Naive thymus-derived CD8-positive, alpha-beta T cell (primary cell): Measurements from ENCODE around the gene ANKRD65. TPM values are rescaled to one million over a fixed set of nuclear protein-coding genes. Genes with fewer than 3 reads are reported as not detected.
"Not testable (repeated sequence)": the region's sequence is repeated elsewhere in the genome, so short reads cannot be mapped to it uniquely, and the experiment has no call there.

ENCODE experiments used
- ATAC-seq, 2 donors: fragments of 150-1000 bp; cut with Tn5 transposase in 1 of 2; sonication (Bioruptor Pico), chemical (Tn5 transposase) in 1 of 2; 1 replicate in 1 of 2; 2 replicates in 1 of 2; pipeline ENCODE4 v1.10.0; 2021; ENCODE audit warnings: mild to moderate bottlenecking in 2 of 2, moderate library complexity in 2 of 2
- POLR2A ChIA-PET: fragments of 350-600 bp; sonication (Branson Sonifier 250); formaldehyde crosslinking; loops from one replicate; lab custom pipeline; 2021; ENCODE audit warnings: antibody characterized with exemption; lab: Charles Lee
- DNase-seq, 10 donors: peaks; one replicate each; pipeline versions ENCODE4 v3.0.0 to v3.0.0-alpha.2; 2020 to 2022
- H3K27ac Mint-ChIP-seq, 10 donors: one replicate each; pipeline ENCODE4 v1.8.0; 2020 to 2022; ENCODE audit warnings: mild to moderate bottlenecking in 10 of 10, mixed read lengths in 10 of 10, moderate library complexity in 4 of 10, inconsistent platforms in 1 of 10
- H3K27me3 Mint-ChIP-seq, 5 donors: one replicate each; pipeline ENCODE4 v1.8.0; 2021 to 2022; ENCODE audit warnings: mixed read lengths in 5 of 5
- H3K36me3 Mint-ChIP-seq, 3 donors: one replicate each; pipeline ENCODE4 v1.8.0; 2020 to 2022; ENCODE audit warnings: mixed read lengths in 3 of 3, mild to moderate bottlenecking in 2 of 3, inconsistent platforms in 1 of 3
- H3K4me1 Mint-ChIP-seq, 4 donors: one replicate each; pipeline ENCODE4 v1.8.0; 2021 to 2022; ENCODE audit warnings: mixed read lengths in 4 of 4
- H3K4me3 Mint-ChIP-seq, 10 donors: one replicate each; pipeline ENCODE4 v1.8.0; 2020 to 2022; ENCODE audit warnings: mild to moderate bottlenecking in 10 of 10, mixed read lengths in 10 of 10, moderate library complexity in 6 of 10, inconsistent platforms in 1 of 10
- H3K9me3 Mint-ChIP-seq, 9 donors: one replicate each; pipeline ENCODE4 v1.8.0; 2020 to 2022; ENCODE audit warnings: mixed read lengths in 9 of 9, mild to moderate bottlenecking in 3 of 9, inconsistent platforms in 1 of 9, moderate library complexity in 1 of 9
- polyA plus RNA-seq, 3 donors: library from polyadenylated mRNA; unstranded; fragments of 300-500 nt; fragmentation: Illumina TruSeq; gene quantifications; one replicate each; pipeline ENCODE4 v1.2.3, GENCODE V29; 2021
- total RNA-seq, 8 experiments: library from RNA in 2 of 8; stranded (reverse) in 2 of 8; gene quantifications; one replicate each; pipeline ENCODE4 v1.2.3 and lab custom pipeline; 2021 to 2026

Gene ANKRD65
- total and polyA plus RNA-seq, 5 experiments from 2014 or later, result not detected

GRCh38 chr1:1403653-1404052, 17.4 kb downstream of the ANKRD65 start:
- peaks cover 0 to 48% (median 10%) of the 10 kb centered on the region in 3 donors for H3K36me3 Mint-ChIP-seq
- no peaks in the 10 kb centered on the region for H3K27me3 Mint-ChIP-seq
- POLR2A ChIA-PET, result no interaction called here
- DNase-seq, result no peak
- ATAC-seq, result no peak
- H3K9me3 Mint-ChIP-seq, result no peaks in the 10 kb centered on the region
- H3K4me3 Mint-ChIP-seq, result peak overlapping the region in 6 of 10 donors; percentile 24 to 66 (median 62)
- peaks cover 16 to 60% (median 53%) of the 10 kb centered on the region in 4 donors for H3K4me1 Mint-ChIP-seq
- peak overlapping the region in 6 of 10 donors; percentile 30 to 83 (median 64) for H3K27ac Mint-ChIP-seq

- POLR2A ChIA-PET, result interaction anchor here (0.6 to 0.7 kb wide), 2 partner anchors 26 to 30 kb away, joined by 3 to 4 read pairs; no protein-coding TSS in a partner anchor
- not testable (repeated sequence) for DNase-seq, ATAC-seq, H3K9me3 Mint-ChIP-seq, H3K27me3 Mint-ChIP-seq
- peak overlapping the region in 3 of 10 donors; percentile 11 to 83 (median 77) for H3K27ac Mint-ChIP-seq
- peak overlapping the region in 2 of 10 donors; percentile 54 to 65 for H3K4me3 Mint-ChIP-seq
- peaks cover 0 to 51% (median 10%) of the 10 kb centered on the region in 3 donors for H3K36me3 Mint-ChIP-seq
- H3K4me1 Mint-ChIP-seq, result peaks cover 18 to 62% (median 53%) of the 10 kb centered on the region in 4 donors
These were observed 18.1 kb downstream of the ANKRD65 start for GRCh38 chr1:1402901-1403392.

GRCh38 chr1:1402072-1402900, 18.8 kb downstream of the ANKRD65 start:
- Mint-ChIP-seq H3K36me3 (peaks cover 0 to 56% (median 13%) of the 10 kb centered on the region in 3 donors), H3K9me3 (no peaks in the 10 kb centered on the region), H3K4me3 (peak overlapping the region in 8 of 10 donors; percentile 30 to 87 (median 60)), H3K4me1 (peaks cover 16 to 66% (median 56%) of the 10 kb centered on the region in 4 donors), H3K27me3 (no peaks in the 10 kb centered on the region), H3K27ac (peak overlapping the region in 7 of 10 donors; percentile 55 to 87 (median 71))
- POLR2A ChIA-PET, result interaction anchor here (0.6 to 5.9 kb wide), 4 partner anchors 17 to 30 kb away, joined by 3 to 69 read pairs (median 4); partner anchors contain the start of gene AURKAIP1
- DNase-seq, result peak in 2 of 10 donors; percentile 33
- no peak for ATAC-seq

- no peaks in the 10 kb centered on the region for H3K27me3 Mint-ChIP-seq
- peak overlapping the region in 8 of 10 donors; percentile 54 to 88 (median 68) for H3K4me3 Mint-ChIP-seq
- H3K27ac Mint-ChIP-seq, result peak overlapping the region in 8 of 10 donors; percentile 62 to 96 (median 74)
- POLR2A ChIA-PET, result interaction anchor here (0.6 to 5.9 kb wide), 3 partner anchors 16 to 33 kb away, joined by 3 to 69 read pairs (median 3); partner anchors contain the start of gene AURKAIP1
- H3K36me3 Mint-ChIP-seq, result peaks cover 0 to 63% (median 13%) of the 10 kb centered on the region in 3 donors
- H3K9me3 Mint-ChIP-seq, result no peaks in the 10 kb centered on the region
- peaks cover 16 to 67% (median 55%) of the 10 kb centered on the region in 4 donors for H3K4me1 Mint-ChIP-seq
- DNase-seq, result no peak
- ATAC-seq, result no peak
These were observed 19.5 kb downstream of the ANKRD65 start for GRCh38 chr1:1401457-1402010.

GRCh38 chr1:1400576-1401456, 20.3 kb downstream of the ANKRD65 start:
- ATAC-seq (no peak), DNase-seq (no peak)
- POLR2A ChIA-PET, result interaction anchor here (1.0 to 5.9 kb wide), 6 partner anchors 24 to 104 kb away, joined by 3 to 69 read pairs (median 5); partner anchors contain the start of gene AURKAIP1
- H3K27me3 Mint-ChIP-seq, result no peaks in the 10 kb centered on the region
- peaks cover 14 to 63% (median 48%) of the 10 kb centered on the region in 4 donors for H3K4me1 Mint-ChIP-seq
- peak overlapping the region; percentile 31 to 96 (median 92) for H3K27ac Mint-ChIP-seq
- peaks cover 0 to 62% (median 13%) of the 10 kb centered on the region in 3 donors for H3K36me3 Mint-ChIP-seq
- no peaks in the 10 kb centered on the region for H3K9me3 Mint-ChIP-seq
- peak overlapping the region; percentile 84 to 95 (median 88) for H3K4me3 Mint-ChIP-seq

- ATAC-seq, result no peak
- Mint-ChIP-seq H3K9me3 (no peaks in the 10 kb centered on the region), H3K27me3 (no peaks in the 10 kb centered on the region), H3K27ac (peak overlapping the region; percentile 83 to 96 (median 92)), H3K4me3 (peak overlapping the region; percentile 84 to 95 (median 88)), H3K4me1 (peaks cover 17 to 63% (median 48%) of the 10 kb centered on the region in 4 donors), H3K36me3 (peaks cover 0 to 62% (median 13%) of the 10 kb centered on the region in 3 donors)
- DNase-seq, result no peak
- POLR2A ChIA-PET, result interaction anchor here (0.8 to 5.9 kb wide), 15 partner anchors 7 to 380 kb away, joined by 3 to 69 read pairs (median 5); partner anchors contain the start of genes AURKAIP1, MRPL20 and UBE2J2
These were observed 21.1 kb downstream of the ANKRD65 start for GRCh38 chr1:1399872-1400575.

GRCh38 chr1:1399187-1399871, 21.7 kb downstream of the ANKRD65 start, which contains the start of gene CCNL2:
Gene CCNL2 (minus strand): TSS chr1:1399335. CDS start chr1:1399306, 29 bp downstream.
- Mint-ChIP-seq H3K36me3 (peaks cover 0 to 63% (median 13%) of the 10 kb centered on the region in 3 donors), H3K27ac (peak within 1 kb of the TSS; percentile 85 to 96 (median 92)), H3K9me3 (no peaks in the 10 kb centered on the region), H3K4me1 (peaks cover 17 to 60% (median 50%) of the 10 kb centered on the region in 4 donors), H3K27me3 (no peaks in the 10 kb centered on the region), H3K4me3 (peak within 1 kb of the TSS; percentile 86 to 95 (median 89))
- POLR2A ChIA-PET, result interaction anchor here (0.5 to 5.9 kb wide), 21 partner anchors 8 to 381 kb away, joined by 3 to 69 read pairs (median 5); partner anchors contain the start of genes AURKAIP1, CDK11A, MIB2 and MRPL20
- peak; percentile 93 to 95 for ATAC-seq
- DNase-seq, result peak; percentile 97 to 99 (median 99)

- no peaks in the 10 kb centered on the region for H3K9me3 Mint-ChIP-seq
- peaks cover 0 to 66% (median 13%) of the 10 kb centered on the region in 3 donors for H3K36me3 Mint-ChIP-seq
- POLR2A ChIA-PET, result interaction anchor here (1.0 to 5.9 kb wide), 16 partner anchors 9 to 381 kb away, joined by 3 to 69 read pairs (median 7); partner anchors contain the start of genes AURKAIP1, CDK11A, MIB2 and MRPL20
- ATAC-seq, result peak; percentile 7 to 9
- no peaks in the 10 kb centered on the region for H3K27me3 Mint-ChIP-seq
- peak overlapping the region; percentile 84 to 93 (median 90) for H3K27ac Mint-ChIP-seq
- H3K4me3 Mint-ChIP-seq, result peak overlapping the region; percentile 83 to 95 (median 89)
- H3K4me1 Mint-ChIP-seq, result peaks cover 17 to 64% (median 47%) of the 10 kb centered on the region in 4 donors
- DNase-seq, result no peak
These were observed 22.3 kb downstream of the ANKRD65 start for GRCh38 chr1:1398677-1399186.

- no peak for ATAC-seq
- POLR2A ChIA-PET, result interaction anchor here (1.3 to 5.9 kb wide), 8 partner anchors 10 to 217 kb away, joined by 3 to 69 read pairs (median 11); partner anchors contain the start of genes AURKAIP1, MIB2 and MRPL20
- Mint-ChIP-seq H3K4me1 (peaks cover 15 to 65% (median 44%) of the 10 kb centered on the region in 4 donors), H3K27me3 (no peaks in the 10 kb centered on the region), H3K4me3 (peak overlapping the region; percentile 83 to 95 (median 89)), H3K36me3 (peaks cover 0 to 67% (median 11%) of the 10 kb centered on the region in 3 donors), H3K27ac (peak overlapping the region; percentile 84 to 92 (median 90)), H3K9me3 (no peaks in the 10 kb centered on the region)
- peak in 1 of 10 donors; percentile 45 for DNase-seq
These were observed 23.1 kb downstream of the ANKRD65 start for GRCh38 chr1:1397839-1398523.
